Activated T-cell treated with anti-CD3 and anti-CD28 coated beads, Interleukin-2, amount 50 U/mL, for 1 hour (primary cell): Measurements from ENCODE around the gene C19orf85.
A peak's percentile ranks its signal among the peaks of the same experiment; 100 is the strongest.

ENCODE experiments used
- DNase-seq: peaks from one replicate; pipeline ENCODE4 v3.0.0-alpha.2; 2020

Gene C19orf85

GRCh38 chr19:55488986-55489710 lies 24.6 kb upstream of the C19orf85 start:
- DNase-seq = no peak

GRCh38 chr19:55487924-55488687 lies 23.6 kb upstream of the C19orf85 start, which contains the start of gene SSC5D:
Gene SSC5D, plus strand, starts transcription at chr19:55488436. Its CDS starts 154 bp downstream, at chr19:55488590.
- DNase-seq = no peak

DNA sequence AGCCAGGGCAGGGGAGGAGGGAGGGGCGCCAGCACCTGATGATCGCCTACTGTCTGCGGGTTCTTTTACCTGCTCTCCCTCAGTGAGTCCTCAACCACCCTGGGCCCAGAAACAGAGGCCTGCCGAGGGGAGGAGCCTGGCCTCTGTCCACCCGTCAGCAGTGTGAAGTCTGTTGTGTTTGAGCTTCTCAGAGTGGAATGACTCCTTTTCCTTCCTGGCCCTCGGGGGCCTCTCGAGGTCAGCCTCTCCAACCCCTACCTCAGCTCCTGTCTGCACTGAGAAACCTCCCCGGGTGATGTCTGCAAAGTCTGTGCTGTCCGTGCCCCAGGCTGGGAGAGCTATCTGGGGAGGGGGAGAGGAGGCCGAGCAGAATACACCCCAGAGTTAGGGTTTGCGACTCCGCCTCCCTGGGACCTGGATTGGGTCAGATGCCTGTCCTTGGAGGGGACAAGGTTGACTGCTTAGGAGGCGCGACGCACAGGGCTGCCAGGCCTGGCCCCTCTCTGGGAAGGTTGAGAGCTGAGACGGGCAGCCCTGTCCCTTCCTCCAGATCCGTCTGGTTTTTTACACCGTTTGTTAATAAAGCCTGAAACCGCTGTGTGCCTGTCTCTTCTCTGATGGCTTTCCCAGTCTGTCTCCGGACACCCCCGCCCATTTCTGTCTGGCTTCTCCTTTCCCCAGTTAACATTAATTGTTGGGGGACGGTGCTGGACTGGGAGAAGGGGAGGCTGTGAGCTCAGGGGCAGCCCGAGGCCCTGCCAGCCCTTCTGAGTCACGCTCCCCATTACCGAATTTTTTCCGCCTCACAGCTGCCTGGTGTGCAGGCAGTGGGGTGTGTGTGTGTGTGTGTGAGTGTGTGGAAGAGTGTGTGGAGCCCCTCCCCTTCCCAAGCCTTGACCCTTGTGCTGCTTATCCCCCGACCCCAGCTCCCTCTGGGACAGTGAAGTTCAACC lies 22.7 kb upstream of the C19orf85 start:
- DNase-seq = peak; percentile 32

GRCh38 chr19:55486043-55486970 lies 21.8 kb upstream of the C19orf85 start:
- no peak for DNase-seq

- DNase-seq = no peak
Measured at GRCh38 chr19:55485439-55486011, 21.0 kb upstream of the C19orf85 start.

GRCh38 chr19:55484593-55485438 lies 20.3 kb upstream of the C19orf85 start, which contains the start of gene NAT14:
Gene NAT14, plus strand, starts transcription at chr19:55485188. Its CDS starts 521 bp downstream, at chr19:55485709.
- peak; percentile 73 for DNase-seq

DNA sequence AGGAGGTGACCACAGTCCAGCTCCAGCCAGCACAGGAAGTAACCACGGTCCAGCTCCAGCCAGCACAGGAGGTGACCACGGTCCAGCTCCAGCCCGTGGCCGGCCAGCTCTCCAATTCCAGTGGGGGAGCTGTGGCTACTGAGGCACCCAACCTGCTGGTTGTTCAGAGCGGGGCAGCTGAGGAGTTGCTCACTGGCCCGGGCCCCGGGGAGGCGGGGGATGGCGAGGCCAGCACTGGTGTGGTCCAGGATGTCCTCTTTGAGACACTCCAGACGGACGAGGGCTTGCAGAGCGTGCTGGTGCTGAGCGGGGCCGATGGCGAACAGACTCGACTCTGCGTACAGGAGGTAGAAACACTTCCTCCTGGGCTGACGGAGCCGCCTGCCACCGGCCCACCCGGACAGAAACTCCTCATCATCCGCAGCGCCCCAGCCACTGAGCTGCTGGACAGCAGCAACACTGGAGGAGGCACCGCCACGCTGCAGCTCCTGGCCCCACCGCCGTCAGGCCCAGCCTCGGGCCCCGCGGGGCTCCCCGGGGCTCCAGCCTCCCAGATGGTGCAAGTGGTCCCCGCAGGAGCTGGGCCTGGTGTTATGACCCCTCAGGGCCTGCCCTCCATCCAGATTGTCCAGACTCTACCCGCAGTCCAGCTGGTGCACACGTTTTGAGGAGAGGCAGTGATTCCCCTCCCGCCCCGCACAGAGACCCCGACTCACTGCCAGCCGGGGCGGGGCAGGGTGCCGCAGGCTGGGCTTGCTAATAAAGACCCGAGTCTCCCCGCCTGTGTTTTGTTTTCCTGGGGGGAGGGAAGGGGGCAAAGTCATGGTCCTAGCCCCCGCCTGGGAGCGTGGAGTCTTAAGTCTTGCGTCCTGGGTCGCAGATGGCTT lies 19.4 kb upstream of the C19orf85 start:
- no peak for DNase-seq

GRCh38 chr19:55482967-55483705 lies 18.6 kb upstream of the C19orf85 start:
- DNase-seq = no peak

DNA sequence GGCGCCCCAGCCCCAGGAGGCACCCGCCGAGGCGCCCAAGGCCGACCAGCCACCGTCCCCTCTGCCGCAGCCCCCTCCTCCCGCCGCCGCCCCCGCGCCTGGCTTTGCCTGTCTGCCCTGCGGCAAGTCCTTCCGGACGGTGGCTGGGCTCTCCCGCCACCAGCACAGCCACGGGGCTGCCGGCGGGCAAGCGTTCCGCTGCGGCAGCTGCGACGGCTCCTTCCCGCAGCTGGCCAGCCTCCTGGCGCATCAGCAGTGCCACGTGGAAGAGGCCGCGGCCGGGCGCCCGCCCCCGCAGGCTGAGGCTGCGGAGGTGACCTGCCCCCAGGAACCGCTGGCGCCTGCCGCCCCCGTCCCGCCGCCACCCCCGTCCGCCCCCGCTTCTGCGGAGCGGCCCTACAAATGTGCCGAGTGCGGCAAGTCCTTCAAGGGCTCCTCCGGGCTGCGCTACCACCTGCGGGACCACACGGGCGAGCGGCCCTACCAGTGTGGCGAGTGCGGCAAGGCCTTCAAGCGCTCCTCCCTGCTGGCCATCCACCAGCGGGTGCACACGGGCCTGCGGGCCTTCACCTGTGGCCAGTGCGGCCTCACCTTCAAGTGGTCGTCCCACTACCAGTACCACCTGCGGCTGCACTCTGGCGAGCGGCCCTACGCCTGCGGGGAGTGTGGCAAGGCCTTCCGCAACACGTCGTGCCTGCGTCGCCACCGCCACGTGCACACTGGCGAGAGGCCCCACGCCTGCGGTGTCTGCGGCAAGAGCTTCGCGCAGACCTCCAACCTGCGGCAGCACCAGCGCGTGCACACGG lies 17.8 kb upstream of the C19orf85 start:
- no peak for DNase-seq

GRCh38 chr19:55481794-55482155 lies 17.2 kb upstream of the C19orf85 start:
- no peak for DNase-seq

DNA sequence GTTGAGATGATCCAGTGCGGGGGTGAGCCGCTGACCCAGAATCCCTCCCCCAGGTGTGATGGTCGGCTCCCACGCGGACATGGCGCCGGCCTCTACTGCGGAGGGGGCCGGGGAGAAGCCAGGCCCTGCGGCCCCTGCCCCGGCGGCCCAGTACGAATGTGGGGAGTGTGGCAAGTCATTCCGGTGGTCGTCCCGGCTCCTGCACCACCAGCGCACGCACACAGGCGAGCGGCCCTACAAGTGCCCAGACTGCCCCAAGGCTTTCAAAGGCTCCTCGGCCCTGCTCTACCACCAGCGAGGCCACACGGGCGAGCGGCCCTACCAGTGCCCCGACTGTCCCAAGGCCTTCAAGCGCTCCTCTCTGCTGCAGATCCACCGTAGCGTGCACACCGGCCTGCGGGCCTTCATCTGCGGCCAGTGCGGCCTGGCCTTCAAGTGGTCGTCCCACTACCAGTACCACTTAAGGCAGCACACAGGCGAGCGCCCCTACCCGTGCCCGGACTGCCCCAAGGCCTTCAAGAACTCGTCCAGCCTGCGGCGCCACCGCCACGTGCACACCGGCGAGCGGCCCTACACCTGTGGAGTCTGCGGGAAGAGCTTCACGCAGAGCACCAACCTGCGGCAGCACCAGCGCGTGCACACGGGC lies 16.7 kb upstream of the C19orf85 start:
- DNase-seq = no peak

DNA sequence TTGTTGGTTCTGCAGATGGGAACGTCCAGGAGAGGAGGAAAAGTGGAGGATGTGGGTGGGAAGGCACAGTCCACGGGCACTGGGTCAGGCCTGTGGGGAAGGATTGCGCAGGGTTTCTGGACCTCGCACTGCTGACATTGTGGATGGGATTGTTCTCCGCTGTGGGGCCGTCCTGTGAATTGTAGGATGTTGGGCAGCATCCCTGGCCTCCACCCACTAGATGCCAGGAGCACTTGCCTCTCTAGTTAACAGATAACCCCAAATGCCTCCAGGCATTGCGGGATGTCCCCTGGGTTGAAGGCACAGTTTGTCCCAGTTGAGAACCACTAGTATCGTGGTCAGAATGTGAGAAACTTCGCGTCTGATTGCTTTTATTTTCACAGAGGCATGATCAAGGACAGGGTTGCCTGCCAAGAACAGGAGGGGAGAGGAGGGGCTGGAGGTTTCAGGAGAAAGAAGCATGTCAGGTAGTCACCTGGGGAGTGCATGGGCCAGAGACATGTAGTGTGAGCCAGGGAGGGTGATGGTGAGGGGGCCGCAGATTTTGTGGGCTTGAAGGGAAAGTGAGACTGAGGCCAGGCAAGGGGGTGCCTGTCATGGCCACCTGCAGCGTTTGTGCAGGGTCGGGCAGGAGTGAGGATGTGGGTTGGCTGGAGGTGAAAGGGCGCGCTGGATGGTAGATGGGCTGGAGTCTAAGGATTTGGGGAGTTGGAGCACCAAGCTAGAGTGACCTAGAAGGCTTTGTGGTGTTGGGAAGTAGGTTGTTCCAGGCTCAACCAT lies 15.1 kb upstream of the C19orf85 start:
- no peak for DNase-seq

GRCh38 chr19:55479045-55479444 lies 14.5 kb upstream of the C19orf85 start:
- DNase-seq = no peak

DNA sequence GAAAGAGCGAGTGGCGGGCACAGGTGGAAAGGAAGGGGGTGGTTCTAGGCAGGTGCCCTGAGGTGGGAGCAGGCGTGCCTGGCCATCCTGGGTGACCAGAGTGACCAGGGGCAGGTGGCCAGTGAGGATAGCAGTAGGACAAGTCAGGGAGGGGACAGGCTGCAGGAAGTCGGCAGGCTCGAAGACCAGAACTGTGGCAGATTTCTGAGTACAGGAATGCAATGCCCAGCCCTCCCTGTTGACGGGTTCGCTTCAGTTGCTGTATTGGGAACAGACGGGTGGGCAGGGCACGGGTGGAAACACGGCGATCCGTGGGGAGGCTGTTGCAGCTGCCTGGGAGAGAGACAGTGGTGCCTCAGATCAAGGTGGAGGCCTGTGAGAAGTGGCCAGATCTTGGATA lies 13.8 kb upstream of the C19orf85 start:
- no peak for DNase-seq

DNA sequence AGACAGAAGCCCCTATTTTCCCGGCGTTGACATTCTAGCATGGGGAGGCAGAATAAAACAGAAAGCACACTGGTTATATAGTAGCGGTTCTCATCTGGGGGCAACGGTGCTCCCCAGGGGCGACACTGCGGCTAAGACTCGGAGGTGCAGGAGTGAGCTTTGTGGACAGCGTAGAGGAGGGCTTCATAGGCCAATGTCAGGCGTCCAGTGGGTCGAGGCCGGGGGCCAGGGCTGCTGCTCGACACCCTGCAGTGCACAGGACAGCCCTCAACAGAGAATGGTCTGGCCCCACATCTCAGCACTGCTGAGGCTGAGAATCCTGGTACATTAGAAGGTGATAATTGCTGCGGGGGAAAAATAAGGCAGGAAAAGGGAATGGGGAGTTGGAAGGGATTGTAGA lies 13.4 kb upstream of the C19orf85 start:
- DNase-seq = no peak

- DNase-seq = peak; percentile 98
Measured at GRCh38 chr19:55476100-55476775, 11.7 kb upstream of the C19orf85 start, which contains the start of gene ZNF628. Gene ZNF628, plus strand, starts transcription at chr19:55476617. Its CDS starts 3,294 bp downstream, at chr19:55479911.
